SK-N-SH treated with all-trans-retinoic acid at 6 μM for 48 hours (cell line): ENCODE data around the gene EDN1.

Source experiments
- ATAC-seq: fragments of 200-7000 bp; cut with Tn5 transposase; 3 replicates; pipeline ENCODE4 v1.9.1; 2020; ENCODE audit warnings: mild to moderate bottlenecking, moderate library complexity
- BACH2 ChIP-seq: fragments of 250-450 bp; sonication (Bioruptor Pico); IDR thresholded peaks from 2 replicates; pipeline ENCODE4 v1.9.0; 2021; ENCODE audit warnings: mild to moderate bottlenecking, borderline replicate concordance
- CREB5 ChIP-seq: fragments of 250-450 bp; sonication (Bioruptor Pico); IDR thresholded peaks from 2 replicates; pipeline ENCODE4 v1.5.1; 2020; ENCODE audit warnings: low read depth, mild to moderate bottlenecking, moderate library complexity
- CSDC2 ChIP-seq: fragments of 250-450 bp; sonication (Bioruptor Pico); IDR thresholded peaks from 2 replicates; pipeline ENCODE4 v1.5.0; 2020; ENCODE audit warnings: mild to moderate bottlenecking, moderate library complexity
- ESRRG ChIP-seq: fragments of 250-450 bp; sonication (Bioruptor Pico); IDR thresholded peaks from 2 replicates; pipeline ENCODE4 v1.6.1; 2021; ENCODE audit warnings: mild to moderate bottlenecking
- GLIS3 ChIP-seq: fragments of 250-450 bp; sonication (Bioruptor Pico); IDR thresholded peaks from 2 replicates; pipeline ENCODE4 v1.5.0; 2020; ENCODE audit warnings: mild to moderate bottlenecking, moderate library complexity
- ISL1 ChIP-seq: fragments of 250-450 bp; sonication (Bioruptor Pico); IDR thresholded peaks from 2 replicates; pipeline ENCODE4 v2.1.2; 2022; ENCODE audit warnings: mild to moderate bottlenecking, moderate library complexity
- OSR1 ChIP-seq: fragments of 250-450 bp; sonication (Bioruptor Pico); IDR thresholded peaks from 2 replicates; pipeline ENCODE4 v1.8.0; 2022; ENCODE audit warnings: moderate library complexity, mild to moderate bottlenecking, inconsistent platforms
- PATZ1 ChIP-seq: fragments of 250-450 bp; sonication (Bioruptor Pico); IDR thresholded peaks from 2 replicates; pipeline ENCODE4 v1.8.0; 2020; ENCODE audit warnings: mild to moderate bottlenecking, moderate library complexity, borderline replicate concordance
- POU6F1 ChIP-seq: fragments of 250-450 bp; sonication (Bioruptor Pico); IDR thresholded peaks from 2 replicates; pipeline ENCODE4 v1.8.0; 2021; ENCODE audit warnings: low read depth, mild to moderate bottlenecking, moderate library complexity, borderline replicate concordance
- PPARA ChIP-seq: fragments of 250-450 bp; sonication (Bioruptor Pico); IDR thresholded peaks from 2 replicates; pipeline ENCODE4 v1.5.0; 2020; ENCODE audit warnings: mild to moderate bottlenecking, borderline replicate concordance
- SNAI2 ChIP-seq: fragments of 250-450 bp; sonication (Bioruptor Pico); IDR thresholded peaks from 2 replicates; pipeline ENCODE4 v1.5.0; 2020; ENCODE audit warnings: mild to moderate bottlenecking, moderate library complexity
- TCF4 ChIP-seq: fragments of 250-450 bp; sonication (Bioruptor Pico); IDR thresholded peaks from 2 replicates; pipeline ENCODE4 v1.8.0; 2021; ENCODE audit warnings: mild to moderate bottlenecking, moderate library complexity, borderline replicate concordance
- TOX ChIP-seq: fragments of 250-450 bp; sonication (Bioruptor Pico); IDR thresholded peaks from 2 replicates; pipeline ENCODE4 v1.8.0; 2021; ENCODE audit warnings: mild to moderate bottlenecking, moderate library complexity, borderline replicate concordance
- TSHZ2 ChIP-seq: fragments of 250-450 bp; sonication (Bioruptor Pico); IDR thresholded peaks from 2 replicates; pipeline ENCODE4 v1.5.0; 2020; ENCODE audit warnings: mild to moderate bottlenecking, moderate library complexity
- ZFP3 ChIP-seq: fragments of 250-450 bp; sonication (Bioruptor Pico); IDR thresholded peaks from 2 replicates; pipeline ENCODE4 v1.5.0; 2020; ENCODE audit warnings: mild to moderate bottlenecking, moderate library complexity
- ZFP30 ChIP-seq: fragments of 450-650 bp; formaldehyde crosslinking; IDR thresholded peaks from 2 replicates; pipeline ENCODE4 v1.5.0; 2022; ENCODE audit warnings: mild to moderate bottlenecking, moderate library complexity
- ZNF565 ChIP-seq: fragments of 450-650 bp; formaldehyde crosslinking; conservative IDR thresholded peaks from 2 replicates; pipeline ENCODE4 v1.5.0; 2020; ENCODE audit warnings: low read depth, mild to moderate bottlenecking, moderate library complexity
- ZNF70 ChIP-seq: fragments of 450-650 bp; formaldehyde crosslinking; IDR thresholded peaks from 2 replicates; pipeline ENCODE4 v1.5.0; 2020; ENCODE audit warnings: mild to moderate bottlenecking, moderate library complexity

Gene EDN1

GRCh38 chr6:12333128-12333527, 43.0 kb downstream of the EDN1 start (continued):
- TF ChIP-seq PPARA (CRISPR knock-in tag) (no peak), ISL1 (CRISPR knock-in tag) (no peak), CREB5 (CRISPR knock-in tag) (no peak), ZNF70 (CRISPR knock-in tag) (no peak), BACH2 (no peak), ZFP30 (CRISPR knock-in tag) (no peak), TCF4 (no peak)

GRCh38 chr6:12334526-12335130, 44.5 kb downstream of the EDN1 start:
- no peak for ATAC-seq
- TF ChIP-seq TSHZ2, result no peak
- no peak for TF ChIP-seq BACH2
- TF ChIP-seq OSR1 (CRISPR knock-in tag), result no peak
- TF ChIP-seq, all 23 proteins: peak for 0

GRCh38 chr6:12335131-12335527, 45.0 kb downstream of the EDN1 start:
- ATAC-seq, result no peak
- no peak for TF ChIP-seq CSDC2 (CRISPR knock-in tag)
- TF ChIP-seq TSHZ2, result no peak
- TF ChIP-seq POU6F1, result no peak
- no peak for TF ChIP-seq TCF4
- no peak for TF ChIP-seq ZFP30 (CRISPR knock-in tag)
- TF ChIP-seq ZNF565 (CRISPR knock-in tag), result no peak
- TF ChIP-seq OSR1 (CRISPR knock-in tag), result no peak
- no peak for TF ChIP-seq CREB5 (CRISPR knock-in tag)
- no peak for TF ChIP-seq ESRRG (CRISPR knock-in tag)
- TF ChIP-seq ISL1 (CRISPR knock-in tag), result no peak
- no peak for TF ChIP-seq ZFP3 (CRISPR knock-in tag)
- no peak for TF ChIP-seq PATZ1

- ATAC-seq, result no peak
- TF ChIP-seq GLIS3 (CRISPR knock-in tag) (no peak), ZNF565 (CRISPR knock-in tag) (no peak), ESRRG (CRISPR knock-in tag) (no peak), CSDC2 (CRISPR knock-in tag) (no peak), SNAI2 (CRISPR knock-in tag) (no peak), CREB5 (CRISPR knock-in tag) (no peak), ZFP30 (CRISPR knock-in tag) (no peak), PPARA (CRISPR knock-in tag) (no peak), TSHZ2 (no peak), TOX (CRISPR knock-in tag) (no peak)
These were observed 45.6 kb downstream of the EDN1 start for GRCh38 chr6:12335717-12336116.
